Measurements from ENCODE around the gene LAMA3.

DNA sequence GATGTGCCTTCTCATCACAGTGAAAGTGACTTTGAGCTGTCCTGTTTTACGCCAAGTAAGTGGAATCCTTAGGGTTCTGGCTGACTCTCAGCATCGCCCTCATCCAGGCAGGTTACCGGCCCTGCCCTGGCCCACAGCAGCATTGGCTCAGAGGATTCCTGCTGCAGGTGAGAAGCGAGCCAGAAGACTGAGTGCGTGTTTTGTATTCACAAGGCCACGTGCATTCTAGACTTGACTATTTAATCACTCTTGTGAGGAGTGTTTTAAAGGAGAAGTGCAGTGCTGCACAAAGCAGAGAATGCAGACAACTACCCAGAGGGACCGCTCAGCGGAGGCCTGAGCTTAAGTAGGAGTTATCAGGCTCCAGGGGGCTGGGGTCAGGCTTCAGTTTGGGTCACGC, 48.3 kb downstream of the LAMA3 start:
- TF ChIP-seq, protein P1, sequence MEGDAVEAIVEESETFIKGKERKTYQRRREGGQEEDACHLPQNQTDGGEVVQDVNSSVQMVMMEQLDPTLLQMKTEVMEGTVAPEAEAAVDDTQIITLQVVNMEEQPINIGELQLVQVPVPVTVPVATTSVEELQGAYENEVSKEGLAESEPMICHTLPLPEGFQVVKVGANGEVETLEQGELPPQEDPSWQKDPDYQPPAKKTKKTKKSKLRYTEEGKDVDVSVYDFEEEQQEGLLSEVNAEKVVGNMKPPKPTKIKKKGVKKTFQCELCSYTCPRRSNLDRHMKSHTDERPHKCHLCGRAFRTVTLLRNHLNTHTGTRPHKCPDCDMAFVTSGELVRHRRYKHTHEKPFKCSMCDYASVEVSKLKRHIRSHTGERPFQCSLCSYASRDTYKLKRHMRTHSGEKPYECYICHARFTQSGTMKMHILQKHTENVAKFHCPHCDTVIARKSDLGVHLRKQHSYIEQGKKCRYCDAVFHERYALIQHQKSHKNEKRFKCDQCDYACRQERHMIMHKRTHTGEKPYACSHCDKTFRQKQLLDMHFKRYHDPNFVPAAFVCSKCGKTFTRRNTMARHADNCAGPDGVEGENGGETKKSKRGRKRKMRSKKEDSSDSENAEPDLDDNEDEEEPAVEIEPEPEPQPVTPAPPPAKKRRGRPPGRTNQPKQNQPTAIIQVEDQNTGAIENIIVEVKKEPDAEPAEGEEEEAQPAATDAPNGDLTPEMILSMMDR (IDR thresholded peaks at IDR 0.05): no peak
- no peak for TF ChIP-seq POLR2A (IDR thresholded peaks at IDR 0.05)
